Stimulated activated effector memory CD8-positive, alpha-beta T cell treated with anti-CD3 and anti-CD28 coated beads, Interleukin-12 subunit alpha, Interleukin-12 subunit beta, amount 100 ng/mL, for 72 hours (primary cell): ENCODE measurements around the gene ZNF324B.
"Not testable (repeated sequence)": the region's sequence is repeated elsewhere in the genome, so short reads cannot be mapped to it uniquely, and the experiment has no call there.

Source experiments
- ATAC-seq: fragments of 150-1000 bp; cut with Tn5 transposase; 2 replicates; pipeline ENCODE4 v1.10.0; 2021
- DNase-seq, 2 donors: peaks; one replicate each; pipeline ENCODE4 v3.0.0; 2021 to 2022; ENCODE audit warnings: low spot score in 2 of 2
- H3K27ac Mint-ChIP-seq: one replicate; pipeline ENCODE4 v1.8.0; 2022; ENCODE audit warnings: mild to moderate bottlenecking, mixed read lengths
- H3K36me3 Mint-ChIP-seq: one replicate; pipeline ENCODE4 v1.8.0; 2022; ENCODE audit warnings: mild to moderate bottlenecking, mixed read lengths
- H3K4me1 Mint-ChIP-seq: one replicate; pipeline ENCODE4 v1.8.0; 2022; ENCODE audit warnings: mixed read lengths
- H3K4me3 Mint-ChIP-seq: one replicate; pipeline ENCODE4 v1.8.0; 2022; ENCODE audit warnings: mild to moderate bottlenecking, mixed read lengths
- H3K9me3 Mint-ChIP-seq: one replicate; pipeline ENCODE4 v1.8.0; 2022; ENCODE audit warnings: mixed read lengths

ZNF324B gene

GRCh38 chr19:58471736-58472135, 20.3 kb downstream of the ZNF324B start:
- ATAC-seq (no peak), DNase-seq (no peak)
- Mint-ChIP-seq H3K4me3 (no peak overlapping the region), H3K9me3 (no peaks in the 10 kb centered on the region), H3K4me1 (peaks cover 36% of the 10 kb centered on the region), H3K36me3 (peaks cover 69% of the 10 kb centered on the region), H3K27ac (no peak overlapping the region)

GRCh38 chr19:58473775-58474174, 22.4 kb downstream of the ZNF324B start:
- Mint-ChIP-seq H3K4me1 (peaks cover 24% of the 10 kb centered on the region), H3K9me3 (no peaks in the 10 kb centered on the region), H3K27ac (peak overlapping the region; percentile 64), H3K4me3 (peak overlapping the region; percentile 80), H3K36me3 (peaks cover 71% of the 10 kb centered on the region)
- DNase-seq (no peak), ATAC-seq (no peak)

- no peak for ATAC-seq
- Mint-ChIP-seq H3K9me3 (no peaks in the 10 kb centered on the region), H3K4me1 (peaks cover 23% of the 10 kb centered on the region), H3K36me3 (peaks cover 76% of the 10 kb centered on the region), H3K27ac (peak overlapping the region; percentile 64), H3K4me3 (peak overlapping the region; percentile 80)
- DNase-seq: no peak
Observed at GRCh38 chr19:58474291-58474996, 23.0 kb downstream of the ZNF324B start.

DNA sequence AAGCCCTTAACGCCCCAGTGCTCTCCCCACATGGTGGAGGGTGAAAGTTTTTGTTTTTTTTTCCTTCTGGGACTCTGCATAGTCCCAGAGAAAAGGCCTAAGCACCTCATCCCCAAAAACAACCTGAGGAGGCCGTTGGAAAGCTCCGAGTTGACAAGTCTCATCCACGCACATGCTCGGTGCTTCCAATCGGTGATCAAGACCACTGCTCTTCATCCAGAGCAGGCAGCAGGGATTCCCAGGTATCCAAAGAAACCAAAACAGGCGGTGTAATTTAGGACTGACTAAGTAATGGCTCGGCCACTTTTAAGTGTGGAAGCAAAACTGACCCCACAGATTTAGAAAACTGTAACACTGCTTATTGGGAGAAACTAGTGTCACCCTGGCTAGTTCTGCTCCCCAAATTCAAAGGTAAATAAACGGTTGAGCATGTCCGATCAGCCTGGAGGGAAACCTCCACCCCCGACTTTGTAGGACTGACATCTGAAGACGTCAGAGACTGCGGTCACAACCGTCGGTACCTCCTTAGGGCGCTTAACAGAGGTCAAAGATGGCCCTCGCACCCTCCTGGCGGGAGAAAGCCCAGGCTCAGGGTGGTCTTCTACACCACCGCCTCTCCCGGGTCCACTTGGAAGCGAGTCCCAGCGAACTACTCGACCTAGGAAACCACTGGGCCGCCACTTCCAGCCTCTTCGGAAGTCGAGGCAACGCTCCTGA, 23.7 kb downstream of the ZNF324B start:
- DNase-seq (no peak), ATAC-seq (peak; percentile 29)
- peak overlapping the region; percentile 96 for H3K27ac Mint-ChIP-seq
- peaks cover 23% of the 10 kb centered on the region for H3K4me1 Mint-ChIP-seq
- H3K4me3 Mint-ChIP-seq: peak overlapping the region; percentile 80
- H3K36me3 Mint-ChIP-seq: peaks cover 71% of the 10 kb centered on the region
- no peaks in the 10 kb centered on the region for H3K9me3 Mint-ChIP-seq

DNA sequence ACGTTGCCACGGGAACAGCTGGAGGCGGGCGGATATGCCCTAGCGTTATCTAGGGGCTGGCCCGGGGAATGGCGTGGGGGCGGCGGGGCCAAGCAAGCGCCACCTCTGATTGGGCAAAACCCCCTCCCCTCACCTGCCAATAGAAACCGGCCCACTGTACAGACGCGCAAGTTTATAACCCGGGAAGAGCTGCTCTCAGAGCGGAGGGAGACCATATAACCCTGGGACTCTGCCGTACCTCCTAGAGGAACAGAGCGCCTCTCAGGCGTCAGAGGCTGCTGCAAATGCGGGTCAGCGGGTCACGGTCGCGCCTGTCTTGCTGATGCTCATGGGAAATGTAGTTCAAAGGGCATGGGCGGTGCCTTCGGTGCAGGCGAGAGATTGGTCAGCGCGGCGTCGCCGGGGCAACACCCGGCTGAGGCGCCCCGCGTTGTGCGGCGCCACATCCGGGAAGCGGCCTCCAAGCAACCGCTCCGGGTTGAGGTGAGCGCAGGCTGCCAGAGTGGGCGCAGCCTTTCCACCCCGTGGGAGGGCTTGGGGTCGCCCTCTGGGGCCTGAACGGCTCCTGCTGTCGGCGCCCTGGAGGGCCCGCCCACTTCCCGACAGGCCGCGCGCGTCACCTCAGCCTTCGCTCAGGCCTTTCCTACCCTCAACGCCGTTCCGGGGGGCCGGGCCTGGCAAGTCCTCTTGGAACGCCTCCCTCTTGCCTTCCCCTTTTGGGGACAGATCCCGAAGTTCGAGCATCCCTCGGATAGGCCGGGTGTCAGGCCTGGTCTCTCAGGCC, 24.5 kb downstream of the ZNF324B start, which contains the start of gene ZNF446:
Gene ZNF446, plus strand, starts transcription at position 639 of the 784 bp plus-strand sequence. CDS start 867 bp downstream, outside the sequence.
- H3K4me1 Mint-ChIP-seq: peaks cover 23% of the 10 kb centered on the region
- H3K36me3 Mint-ChIP-seq: peaks cover 63% of the 10 kb centered on the region
- peak within 1 kb of the TSS; percentile 96 for H3K27ac Mint-ChIP-seq
- H3K9me3 Mint-ChIP-seq: no peaks in the 10 kb centered on the region
- peak; percentile 91 for ATAC-seq
- DNase-seq: peak; percentile 87 to 97
- peak within 1 kb of the TSS; percentile 80 for H3K4me3 Mint-ChIP-seq

- Mint-ChIP-seq H3K36me3 (peaks cover 60% of the 10 kb centered on the region), H3K4me3 (peak overlapping the region; percentile 80), H3K9me3 (no peaks in the 10 kb centered on the region), H3K4me1 (peaks cover 23% of the 10 kb centered on the region), H3K27ac (peak overlapping the region; percentile 96)
- no peak for DNase-seq
- ATAC-seq: peak; percentile 1
Observed at GRCh38 chr19:58476498-58477015, 25.1 kb downstream of the ZNF324B start.

DNA sequence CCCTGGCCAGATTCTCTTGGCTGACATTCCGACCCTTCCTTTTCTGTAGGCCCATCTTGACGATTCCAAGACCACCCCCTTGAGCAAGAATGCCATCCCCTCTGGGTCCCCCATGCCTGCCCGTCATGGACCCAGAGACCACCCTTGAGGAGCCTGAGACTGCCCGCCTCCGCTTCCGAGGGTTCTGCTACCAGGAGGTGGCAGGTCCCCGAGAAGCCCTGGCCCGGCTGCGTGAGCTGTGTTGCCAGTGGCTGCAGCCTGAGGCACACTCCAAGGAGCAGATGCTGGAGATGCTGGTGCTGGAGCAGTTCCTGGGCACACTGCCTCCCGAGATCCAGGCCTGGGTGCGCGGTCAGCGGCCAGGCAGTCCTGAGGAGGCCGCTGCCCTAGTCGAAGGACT, 25.7 kb downstream of the ZNF324B start:
- peaks cover 54% of the 10 kb centered on the region for H3K36me3 Mint-ChIP-seq
- peak overlapping the region; percentile 80 for H3K4me3 Mint-ChIP-seq
- ATAC-seq (no peak), DNase-seq (no peak)
- no peaks in the 10 kb centered on the region for H3K9me3 Mint-ChIP-seq
- peak overlapping the region; percentile 96 for H3K27ac Mint-ChIP-seq
- H3K4me1 Mint-ChIP-seq: peaks cover 23% of the 10 kb centered on the region

GRCh38 chr19:58477871-58478270, 26.4 kb downstream of the ZNF324B start:
- no peak for DNase-seq
- H3K4me3 Mint-ChIP-seq: no peak overlapping the region
- peak overlapping the region; percentile 96 for H3K27ac Mint-ChIP-seq
- H3K9me3 Mint-ChIP-seq: no peaks in the 10 kb centered on the region
- H3K36me3 Mint-ChIP-seq: peaks cover 47% of the 10 kb centered on the region
- H3K4me1 Mint-ChIP-seq: peaks cover 23% of the 10 kb centered on the region
- ATAC-seq: no peak

DNA sequence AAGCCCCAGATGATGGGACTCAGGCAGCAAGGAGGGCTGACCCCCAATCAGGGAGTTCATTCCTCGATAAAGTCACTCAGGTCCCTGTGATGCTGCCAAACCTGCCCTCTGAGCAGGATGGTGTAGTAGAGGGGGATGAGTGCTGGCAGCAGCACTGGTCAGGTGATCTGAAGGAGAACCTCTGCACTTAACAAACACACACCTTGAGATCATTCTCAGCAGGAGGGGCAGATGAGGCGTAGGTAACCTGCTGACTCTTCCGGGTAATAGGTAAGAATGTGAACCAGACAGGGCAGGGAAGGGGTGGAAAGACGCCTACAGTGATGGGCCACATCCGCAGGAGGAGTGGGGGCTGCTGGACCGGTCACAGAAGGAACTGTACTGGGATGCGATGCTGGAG, 27.9 kb downstream of the ZNF324B start:
- peak overlapping the region; percentile 14 for H3K27ac Mint-ChIP-seq
- DNase-seq (no peak), ATAC-seq (no peak)
- peaks cover 33% of the 10 kb centered on the region for H3K36me3 Mint-ChIP-seq
- peaks cover 23% of the 10 kb centered on the region for H3K4me1 Mint-ChIP-seq
- H3K4me3 Mint-ChIP-seq: no peak overlapping the region
- no peaks in the 10 kb centered on the region for H3K9me3 Mint-ChIP-seq

GRCh38 chr19:58479736-58480480, 28.5 kb downstream of the ZNF324B start:
- Mint-ChIP-seq H3K4me1 (peaks cover 17% of the 10 kb centered on the region), H3K9me3 (no peaks in the 10 kb centered on the region), H3K27ac (no peak overlapping the region), H3K4me3 (no peak overlapping the region), H3K36me3 (peaks cover 28% of the 10 kb centered on the region)
- ATAC-seq (no peak), DNase-seq (no peak)

DNA sequence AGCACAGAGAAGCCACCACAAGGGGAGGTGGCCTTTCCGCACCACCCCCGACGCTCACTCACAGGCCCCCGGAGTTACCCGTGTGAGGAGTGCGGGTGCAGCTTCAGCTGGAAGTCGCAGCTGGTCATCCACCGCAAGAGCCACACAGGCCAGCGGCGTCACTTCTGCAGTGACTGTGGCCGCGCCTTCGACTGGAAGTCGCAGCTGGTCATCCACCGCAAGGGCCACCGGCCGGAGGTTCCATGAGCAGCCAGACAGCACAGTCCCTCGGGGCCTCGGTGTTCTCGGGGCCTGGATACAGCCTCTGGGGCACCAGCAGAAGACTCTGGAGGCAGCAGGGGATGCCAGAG, 29.0 kb downstream of the ZNF324B start:
- Mint-ChIP-seq H3K4me1 (peaks cover 12% of the 10 kb centered on the region), H3K36me3 (peaks cover 23% of the 10 kb centered on the region), H3K9me3 (no peaks in the 10 kb centered on the region), H3K27ac (no peak overlapping the region), H3K4me3 (no peak overlapping the region)
- DNase-seq (no peak), ATAC-seq (no peak)

GRCh38 chr19:58480831-58481230, 29.4 kb downstream of the ZNF324B start:
- H3K4me3 Mint-ChIP-seq: no peak overlapping the region
- H3K4me1 Mint-ChIP-seq: peaks cover 8% of the 10 kb centered on the region
- ATAC-seq (no peak), DNase-seq (no peak)
- peaks cover 20% of the 10 kb centered on the region for H3K36me3 Mint-ChIP-seq
- no peak overlapping the region for H3K27ac Mint-ChIP-seq
- no peaks in the 10 kb centered on the region for H3K9me3 Mint-ChIP-seq

GRCh38 chr19:58482372-58482771, 30.9 kb downstream of the ZNF324B start:
- H3K9me3 Mint-ChIP-seq: no peaks in the 10 kb centered on the region
- ATAC-seq (no peak), DNase-seq (no peak)
- peaks cover 6% of the 10 kb centered on the region for H3K36me3 Mint-ChIP-seq
- peak overlapping the region; percentile 64 for H3K27ac Mint-ChIP-seq
- no peaks in the 10 kb centered on the region for H3K4me1 Mint-ChIP-seq
- no peak overlapping the region for H3K4me3 Mint-ChIP-seq

GRCh38 chr19:58483776-58484175, 32.4 kb downstream of the ZNF324B start:
- Mint-ChIP-seq H3K36me3 (peaks cover 6% of the 10 kb centered on the region), H3K4me3 (no peak overlapping the region), H3K9me3 (no peaks in the 10 kb centered on the region), H3K4me1 (no peaks in the 10 kb centered on the region), H3K27ac (no peak overlapping the region)
- DNase-seq (no peak), ATAC-seq (no peak)

DNA sequence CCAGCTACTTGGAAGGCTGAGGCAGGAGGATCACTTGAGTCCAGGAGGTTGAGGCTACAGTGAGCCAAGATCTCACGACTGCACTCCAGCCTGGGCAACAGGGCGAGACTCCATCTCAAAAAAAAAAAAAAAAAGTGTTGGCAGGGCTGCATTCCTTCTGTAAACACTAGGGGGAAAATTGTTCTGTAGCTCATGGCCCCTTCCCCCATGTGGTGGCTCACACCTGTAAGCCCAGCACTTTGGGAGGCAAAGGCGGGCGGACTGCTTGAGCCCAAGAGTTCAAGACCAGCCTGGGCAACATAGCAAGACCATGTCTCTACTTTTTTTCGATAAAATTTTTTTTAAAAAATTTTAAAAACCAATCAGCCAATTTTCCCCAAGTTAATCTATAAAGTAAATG, 32.9 kb downstream of the ZNF324B start:
- not testable (repeated sequence) for DNase-seq, ATAC-seq, H3K9me3 Mint-ChIP-seq, H3K36me3 Mint-ChIP-seq, H3K27ac Mint-ChIP-seq, H3K4me3 Mint-ChIP-seq, H3K4me1 Mint-ChIP-seq
